Loucy (cell line): Measurements from ENCODE around the gene SLC5A12.
A peak's percentile ranks its signal among the peaks of the same experiment; 100 is the strongest.

Experiments
- H2AFZ ChIP-seq: fragments of 200-600 bp; sonication (generic); 2 replicates; pipeline ENCODE4 v1.6.0; 2016; ENCODE audit warnings: antibody characterized with exemption, mild to moderate bottlenecking, low read length, moderate library complexity
- H3F3A ChIP-seq: fragments of 200-600 bp; 2 replicates; pipeline ENCODE4 v1.6.0; 2016; ENCODE audit warnings: antibody characterized with exemption, low read depth, mild to moderate bottlenecking
- H3K27me3 ChIP-seq: fragments of 200-600 bp; sonication (generic); 2 replicates; pipeline ENCODE4 v1.6.1; 2014; ENCODE audit warnings: low read length, mild to moderate bottlenecking; ENCODE audit not compliant: insufficient read depth, poor library complexity, severe bottlenecking
- H3K36me3 ChIP-seq: fragments of 200-600 bp; sonication (generic); 2 replicates; pipeline ENCODE4 v1.6.1; 2016; ENCODE audit warnings: low read length; ENCODE audit not compliant: insufficient read depth
- H3K4me1 ChIP-seq: fragments of 200-600 bp; sonication (generic); 2 replicates; pipeline ENCODE4 v1.5.1; 2014; ENCODE audit warnings: low read length, mild to moderate bottlenecking; ENCODE audit not compliant: insufficient read depth, poor library complexity, severe bottlenecking
- H3K4me2 ChIP-seq: fragments of 200-600 bp; sonication (generic); 2 replicates; pipeline ENCODE4 v1.6.0; 2014; ENCODE audit warnings: antibody characterized with exemption, low read length, low read depth, mild to moderate bottlenecking; ENCODE audit not compliant: poor library complexity, severe bottlenecking
- H3K4me3 ChIP-seq: fragments of 200-600 bp; sonication (generic); 2 replicates; pipeline ENCODE4 v1.5.1; 2014; ENCODE audit warnings: low read length, mild to moderate bottlenecking, mixed read lengths; ENCODE audit not compliant: poor library complexity, severe bottlenecking
- H3K79me2 ChIP-seq: fragments of 200-600 bp; sonication (generic); 2 replicates; pipeline ENCODE4 v1.6.1; 2014; ENCODE audit warnings: low read length; ENCODE audit not compliant: insufficient read depth
- H3K9ac ChIP-seq: fragments of 200-600 bp; sonication (generic); 2 replicates; pipeline ENCODE4 v1.6.0; 2014; ENCODE audit warnings: mild to moderate bottlenecking, low read depth, low read length, moderate library complexity; ENCODE audit not compliant: poor library complexity, severe bottlenecking
- H3K9me2 ChIP-seq: fragments of 200-600 bp; sonication (generic); replicated peaks from 2 replicates; pipeline ENCODE4 v1.6.1; 2016; ENCODE audit warnings: low read depth, low read length, mixed read lengths
- H3K9me3 ChIP-seq: fragments of 200-600 bp; sonication (generic); 2 replicates; pipeline ENCODE4 v1.6.1; 2014; ENCODE audit warnings: mild to moderate bottlenecking, antibody characterized with exemption, low read length, low read depth; ENCODE audit not compliant: insufficient read depth
- H4K20me1 ChIP-seq: fragments of 200-600 bp; sonication (generic); 2 replicates; pipeline ENCODE4 v1.6.0; 2014; ENCODE audit warnings: antibody characterized with exemption, low read length, mild to moderate bottlenecking; ENCODE audit not compliant: insufficient read depth, poor library complexity, severe bottlenecking
- EZH2phosphoT487 ChIP-seq: fragments of 200-600 bp; IDR thresholded peaks from 2 replicates; pipeline ENCODE4 v1.6.1; 2018; ENCODE audit warnings: antibody characterized with exemption, mild to moderate bottlenecking, moderate library complexity, borderline replicate concordance
- TF ChIP-seq, protein P1 (sequence below): fragments of 200-600 bp; sonication (generic); conservative IDR thresholded peaks from 2 replicates; pipeline ENCODE4 v1.5.1; 2014; ENCODE audit warnings: mild to moderate bottlenecking, antibody characterized with exemption, low read length

The SLC5A12 gene

DNA sequence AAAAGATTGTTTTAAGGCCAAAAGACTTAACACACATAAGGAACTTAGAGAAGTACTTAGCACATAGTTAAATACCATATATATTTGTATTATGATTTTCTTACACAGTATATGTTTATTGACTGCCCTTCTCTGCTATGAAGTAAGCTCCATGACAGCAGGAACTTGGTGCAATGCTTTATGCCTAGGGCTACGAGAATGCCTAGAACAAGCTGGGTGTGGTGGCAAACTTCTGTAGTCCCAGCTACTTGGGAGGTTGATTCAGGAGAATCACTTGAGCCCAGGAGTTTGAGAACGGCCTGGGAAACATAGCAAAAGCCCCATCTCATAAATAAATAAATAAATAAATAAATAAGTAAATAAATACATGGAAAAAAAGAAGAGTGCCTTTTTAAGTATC is 1.9 kb downstream of the SLC5A12 start:
- TF ChIP-seq, protein P1, sequence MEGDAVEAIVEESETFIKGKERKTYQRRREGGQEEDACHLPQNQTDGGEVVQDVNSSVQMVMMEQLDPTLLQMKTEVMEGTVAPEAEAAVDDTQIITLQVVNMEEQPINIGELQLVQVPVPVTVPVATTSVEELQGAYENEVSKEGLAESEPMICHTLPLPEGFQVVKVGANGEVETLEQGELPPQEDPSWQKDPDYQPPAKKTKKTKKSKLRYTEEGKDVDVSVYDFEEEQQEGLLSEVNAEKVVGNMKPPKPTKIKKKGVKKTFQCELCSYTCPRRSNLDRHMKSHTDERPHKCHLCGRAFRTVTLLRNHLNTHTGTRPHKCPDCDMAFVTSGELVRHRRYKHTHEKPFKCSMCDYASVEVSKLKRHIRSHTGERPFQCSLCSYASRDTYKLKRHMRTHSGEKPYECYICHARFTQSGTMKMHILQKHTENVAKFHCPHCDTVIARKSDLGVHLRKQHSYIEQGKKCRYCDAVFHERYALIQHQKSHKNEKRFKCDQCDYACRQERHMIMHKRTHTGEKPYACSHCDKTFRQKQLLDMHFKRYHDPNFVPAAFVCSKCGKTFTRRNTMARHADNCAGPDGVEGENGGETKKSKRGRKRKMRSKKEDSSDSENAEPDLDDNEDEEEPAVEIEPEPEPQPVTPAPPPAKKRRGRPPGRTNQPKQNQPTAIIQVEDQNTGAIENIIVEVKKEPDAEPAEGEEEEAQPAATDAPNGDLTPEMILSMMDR, result no peak
- H3K4me2 ChIP-seq, result no peak overlapping the region
- H3K27me3 ChIP-seq, result no peaks in the 10 kb centered on the region
- no peaks in the 10 kb centered on the region for H3K79me2 ChIP-seq
- no peaks in the 10 kb centered on the region for H3K9me2 ChIP-seq
- no peak overlapping the region for H2AFZ ChIP-seq
- H3K36me3 ChIP-seq, result no peaks in the 10 kb centered on the region
- H4K20me1 ChIP-seq, result no peaks in the 10 kb centered on the region
- no peak overlapping the region for H3K4me3 ChIP-seq
- no peaks in the 10 kb centered on the region for H3K4me1 ChIP-seq
- no peaks in the 10 kb centered on the region for H3F3A ChIP-seq
- H3K9me3 ChIP-seq, result no peaks in the 10 kb centered on the region
- H3K9ac ChIP-seq, result no peak overlapping the region

DNA sequence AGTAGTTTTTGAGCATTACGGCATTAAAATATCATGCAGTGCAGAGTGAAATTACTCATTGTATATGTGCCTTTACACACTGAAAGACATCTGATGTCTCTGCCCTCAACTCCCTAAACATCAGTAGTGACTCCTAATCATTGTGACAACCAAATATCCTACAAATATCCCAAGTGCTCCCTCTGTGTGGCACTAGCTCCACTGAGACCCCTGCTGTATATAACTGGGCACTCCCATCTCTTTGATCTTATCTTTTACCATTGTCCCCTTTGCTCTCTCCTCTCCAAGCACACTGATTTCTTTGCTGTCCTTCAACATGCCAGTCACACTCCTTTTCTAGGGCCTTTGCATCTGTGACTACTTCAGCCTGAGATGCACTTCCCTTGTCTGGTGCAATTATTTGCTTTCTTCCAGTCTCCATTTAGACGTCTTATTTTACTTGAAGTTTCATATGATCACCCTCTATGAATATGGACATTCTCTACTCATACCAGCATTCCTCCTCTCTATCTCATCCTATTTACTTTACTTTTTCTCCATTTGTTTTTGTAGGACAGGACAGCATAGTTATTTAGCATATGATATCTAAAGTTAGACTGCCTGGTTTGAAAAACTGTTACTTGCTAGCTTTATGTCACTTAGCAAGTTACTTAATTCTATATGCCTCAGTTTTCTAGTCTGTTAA is 2.4 kb downstream of the SLC5A12 start:
- Histone ChIP-seq H3K27me3 (no peaks in the 10 kb centered on the region), H2AFZ (no peak overlapping the region), H3K9me2 (no peaks in the 10 kb centered on the region), H3K4me1 (no peaks in the 10 kb centered on the region), H3K9me3 (no peaks in the 10 kb centered on the region), H3F3A (no peaks in the 10 kb centered on the region), H3K4me2 (no peak overlapping the region), H3K79me2 (no peaks in the 10 kb centered on the region), H3K36me3 (no peaks in the 10 kb centered on the region), H3K9ac (no peak overlapping the region), H3K4me3 (no peak overlapping the region), H4K20me1 (no peaks in the 10 kb centered on the region)
- TF ChIP-seq, protein P1, result 0 out of 2 replicates have a peak, but pooled peaks have one; percentile 14
- no peak for TF ChIP-seq EZH2phosphoT487

DNA sequence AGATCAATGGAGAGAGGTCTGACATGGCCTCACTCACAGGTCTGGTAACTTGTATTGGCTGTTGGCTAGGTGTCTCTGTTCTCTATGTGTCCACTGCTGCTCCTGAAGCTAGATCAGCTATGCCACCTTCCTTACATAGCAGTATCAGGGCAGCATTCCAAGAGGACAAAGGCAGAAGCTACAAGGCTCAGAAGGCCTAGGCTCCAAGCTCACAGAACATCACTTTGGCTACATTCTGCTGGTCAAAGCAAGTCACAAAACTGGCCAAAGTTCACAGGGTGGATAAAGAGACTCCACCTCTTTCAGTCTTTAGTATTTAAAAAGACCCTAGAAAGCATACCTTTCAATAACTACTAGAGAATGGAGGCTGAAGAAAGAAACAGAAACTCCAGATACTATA is 4.1 kb downstream of the SLC5A12 start:
- H3F3A ChIP-seq, result no peaks in the 10 kb centered on the region
- no peak overlapping the region for H3K4me3 ChIP-seq
- H3K36me3 ChIP-seq, result no peaks in the 10 kb centered on the region
- H3K9me3 ChIP-seq, result no peaks in the 10 kb centered on the region
- no peaks in the 10 kb centered on the region for H3K27me3 ChIP-seq
- no peak overlapping the region for H3K4me2 ChIP-seq
- H2AFZ ChIP-seq, result no peak overlapping the region
- no peak for TF ChIP-seq EZH2phosphoT487
- TF ChIP-seq, protein P1, result no peak
- H3K9me2 ChIP-seq, result no peaks in the 10 kb centered on the region
- no peak overlapping the region for H3K9ac ChIP-seq
- no peaks in the 10 kb centered on the region for H4K20me1 ChIP-seq
- no peaks in the 10 kb centered on the region for H3K4me1 ChIP-seq
- no peaks in the 10 kb centered on the region for H3K79me2 ChIP-seq
